Panc1 (cell line): ENCODE data around the gene HAND1. TPM values are rescaled to one million over a fixed set of nuclear protein-coding genes. Genes with fewer than 3 reads are reported as not detected.

ENCODE experiments used
- ATAC-seq: fragments of 200-7000 bp; cut with Tn5 transposase; 2 replicates; pipeline ENCODE4 v1.9.1; 2020; ENCODE audit warnings: mild to moderate bottlenecking, moderate library complexity
- BruUV-seq: library from RNA; stranded (reverse); fragments of 400-500 nt; replicated peaks from 2 replicates; lab custom pipeline; 2021; lab: Mats Ljungman, UMichigan
- CTCF ChIA-PET: fragments of 300-600 bp; sonication (Branson Sonifier 250); formaldehyde crosslinking; loops from one replicate; lab custom pipeline; 2022; ENCODE audit warnings: antibody characterized with exemption; lab: Charles Lee
- POLR2A ChIA-PET: fragments of 300-600 bp; sonication (Branson Sonifier 250); formaldehyde crosslinking; loops from one replicate; lab custom pipeline; 2022; ENCODE audit warnings: antibody characterized with exemption; lab: Charles Lee
- DNase-seq: peaks from one replicate; pipeline ENCODE4 v3.0.0-alpha.2; 2010; ENCODE audit warnings: low read depth, low spot score
- H3K27ac ChIP-seq: 2 replicates; pipeline ENCODE4 v1.5.1; 2011; ENCODE audit warnings: mild to moderate bottlenecking, low read length, inconsistent platforms
- H3K27me3 ChIP-seq: fragments of 200-500 bp; sonication (Bioruptor generic); 2 replicates; pipeline ENCODE4 v1.6.0; 2014; ENCODE audit warnings: low read length, inconsistent platforms; ENCODE audit not compliant: control insufficient read depth, insufficient read depth
- H3K36me3 ChIP-seq: fragments of 200-500 bp; sonication (Bioruptor generic); 2 replicates; pipeline ENCODE4 v1.5.1; 2014; ENCODE audit warnings: inconsistent platforms, mild to moderate bottlenecking, low read length, moderate library complexity; ENCODE audit not compliant: control insufficient read depth, insufficient read depth
- H3K4me1 ChIP-seq: 2 replicates; pipeline ENCODE4 v1.5.1; 2011; ENCODE audit warnings: inconsistent platforms, mild to moderate bottlenecking, low read length, moderate library complexity; ENCODE audit not compliant: control insufficient read depth, insufficient read depth
- H3K4me3 ChIP-seq, 2 experiments: 2 replicates each; pipeline ENCODE4 v1.5.1; 2011 to 2012; ENCODE audit warnings: low read depth in 2 of 2, low read length in 2 of 2, mild to moderate bottlenecking in 2 of 2, inconsistent platforms in 1 of 2, moderate library complexity in 1 of 2
- H3K9me3 ChIP-seq: fragments of 200-500 bp; sonication (Bioruptor generic); 2 replicates; pipeline ENCODE4 v1.5.1; 2014; ENCODE audit warnings: low read depth, mild to moderate bottlenecking, inconsistent platforms, low read length, moderate library complexity; ENCODE audit not compliant: control insufficient read depth, insufficient read depth
- POLR2AphosphoS5 ChIP-seq: IDR thresholded peaks from 2 replicates; pipeline ENCODE4 v1.6.1; 2012; ENCODE audit warnings: mild to moderate bottlenecking, low read depth, low read length, moderate library complexity
- SIN3A ChIP-seq: IDR thresholded peaks from 2 replicates; pipeline ENCODE4 v1.6.1; 2012; ENCODE audit warnings: low read depth, mild to moderate bottlenecking, low read length, moderate library complexity, borderline replicate concordance; ENCODE audit not compliant: insufficient read depth
- TCF7L2 ChIP-seq: IDR thresholded peaks from 2 replicates; pipeline ENCODE4 v1.6.1; 2011; ENCODE audit warnings: mild to moderate bottlenecking, low read depth, low read length, inconsistent platforms
- in situ Hi-C: cut with HindIII; loops from 2 replicates; pipeline ENCODE4 v1.10.0; 2016; ENCODE audit warnings: low sequenced_read_pairs, low pct_unique_long_range_greater_than_20kb
- intact Hi-C: fragments of 100-400 bp; cut with micrococcal nuclease; formaldehyde crosslinking; loops from one replicate; pipeline ENCODE4 v1.10.0; 2022; ENCODE audit not compliant: unreplicated experiment
- total RNA-seq: library from RNA; stranded (reverse); gene quantifications from one replicate; pipeline ENCODE4 v1.2.1, GENCODE V29; 2021; ENCODE audit not compliant: unreplicated experiment
- TF ChIP-seq, protein P1 (sequence below): fragments of 450-650 bp; IDR thresholded peaks from 2 replicates; pipeline ENCODE4 v1.5.1; 2017; ENCODE audit warnings: mild to moderate bottlenecking
- TF ChIP-seq, protein P2 (sequence below), 2 experiments: IDR thresholded peaks; 2 replicates each; pipeline ENCODE4 v1.6.1; 2011 to 2012; ENCODE audit warnings: low read depth in 2 of 2, control low read depth in 1 of 2, low read length in 1 of 2, mild to moderate bottlenecking in 1 of 2, moderate library complexity in 1 of 2; ENCODE audit not compliant: insufficient read depth in 1 of 2

HAND1 gene
- total RNA-seq, 1 experiment from 2014 or later: 0.10 TPM

DNA sequence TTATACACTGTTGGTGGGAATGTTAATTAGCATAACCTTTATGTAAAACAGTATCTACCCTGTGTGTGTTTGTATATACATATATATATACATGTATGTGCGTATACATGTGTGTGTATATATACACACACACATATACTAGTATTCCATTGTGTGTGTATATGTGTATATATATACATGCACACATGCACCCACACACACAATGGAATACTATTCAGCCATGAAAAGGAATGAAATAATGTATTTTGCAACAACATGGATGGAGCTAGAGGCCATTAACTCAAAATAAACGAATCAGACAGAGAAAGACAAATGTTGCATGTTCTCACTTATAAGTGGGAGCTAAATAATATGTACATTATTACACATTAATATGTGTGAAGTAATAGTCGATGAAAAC lies 49.8 kb downstream of the HAND1 start:
- intact Hi-C loops: no loop called here
- TF ChIP-seq POLR2AphosphoS5 (no peak), SIN3A (no peak), TCF7L2 (no peak)
- TF ChIP-seq, protein P1, sequence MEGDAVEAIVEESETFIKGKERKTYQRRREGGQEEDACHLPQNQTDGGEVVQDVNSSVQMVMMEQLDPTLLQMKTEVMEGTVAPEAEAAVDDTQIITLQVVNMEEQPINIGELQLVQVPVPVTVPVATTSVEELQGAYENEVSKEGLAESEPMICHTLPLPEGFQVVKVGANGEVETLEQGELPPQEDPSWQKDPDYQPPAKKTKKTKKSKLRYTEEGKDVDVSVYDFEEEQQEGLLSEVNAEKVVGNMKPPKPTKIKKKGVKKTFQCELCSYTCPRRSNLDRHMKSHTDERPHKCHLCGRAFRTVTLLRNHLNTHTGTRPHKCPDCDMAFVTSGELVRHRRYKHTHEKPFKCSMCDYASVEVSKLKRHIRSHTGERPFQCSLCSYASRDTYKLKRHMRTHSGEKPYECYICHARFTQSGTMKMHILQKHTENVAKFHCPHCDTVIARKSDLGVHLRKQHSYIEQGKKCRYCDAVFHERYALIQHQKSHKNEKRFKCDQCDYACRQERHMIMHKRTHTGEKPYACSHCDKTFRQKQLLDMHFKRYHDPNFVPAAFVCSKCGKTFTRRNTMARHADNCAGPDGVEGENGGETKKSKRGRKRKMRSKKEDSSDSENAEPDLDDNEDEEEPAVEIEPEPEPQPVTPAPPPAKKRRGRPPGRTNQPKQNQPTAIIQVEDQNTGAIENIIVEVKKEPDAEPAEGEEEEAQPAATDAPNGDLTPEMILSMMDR: no peak
- TF ChIP-seq, protein P2, sequence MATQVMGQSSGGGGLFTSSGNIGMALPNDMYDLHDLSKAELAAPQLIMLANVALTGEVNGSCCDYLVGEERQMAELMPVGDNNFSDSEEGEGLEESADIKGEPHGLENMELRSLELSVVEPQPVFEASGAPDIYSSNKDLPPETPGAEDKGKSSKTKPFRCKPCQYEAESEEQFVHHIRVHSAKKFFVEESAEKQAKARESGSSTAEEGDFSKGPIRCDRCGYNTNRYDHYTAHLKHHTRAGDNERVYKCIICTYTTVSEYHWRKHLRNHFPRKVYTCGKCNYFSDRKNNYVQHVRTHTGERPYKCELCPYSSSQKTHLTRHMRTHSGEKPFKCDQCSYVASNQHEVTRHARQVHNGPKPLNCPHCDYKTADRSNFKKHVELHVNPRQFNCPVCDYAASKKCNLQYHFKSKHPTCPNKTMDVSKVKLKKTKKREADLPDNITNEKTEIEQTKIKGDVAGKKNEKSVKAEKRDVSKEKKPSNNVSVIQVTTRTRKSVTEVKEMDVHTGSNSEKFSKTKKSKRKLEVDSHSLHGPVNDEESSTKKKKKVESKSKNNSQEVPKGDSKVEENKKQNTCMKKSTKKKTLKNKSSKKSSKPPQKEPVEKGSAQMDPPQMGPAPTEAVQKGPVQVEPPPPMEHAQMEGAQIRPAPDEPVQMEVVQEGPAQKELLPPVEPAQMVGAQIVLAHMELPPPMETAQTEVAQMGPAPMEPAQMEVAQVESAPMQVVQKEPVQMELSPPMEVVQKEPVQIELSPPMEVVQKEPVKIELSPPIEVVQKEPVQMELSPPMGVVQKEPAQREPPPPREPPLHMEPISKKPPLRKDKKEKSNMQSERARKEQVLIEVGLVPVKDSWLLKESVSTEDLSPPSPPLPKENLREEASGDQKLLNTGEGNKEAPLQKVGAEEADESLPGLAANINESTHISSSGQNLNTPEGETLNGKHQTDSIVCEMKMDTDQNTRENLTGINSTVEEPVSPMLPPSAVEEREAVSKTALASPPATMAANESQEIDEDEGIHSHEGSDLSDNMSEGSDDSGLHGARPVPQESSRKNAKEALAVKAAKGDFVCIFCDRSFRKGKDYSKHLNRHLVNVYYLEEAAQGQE (IDR thresholded peaks at IDR 0.05; ENCODE audit: insufficient read depth in 1 of 2, low read depth in 2 of 2, low read length in 1 of 2): no peak
- BruUV-seq: no TSS peak
- ChIA-PET CTCF (no interaction called here), POLR2A (no interaction called here)
- no peak overlapping the region for H3K4me3 ChIP-seq
- no peaks in the 10 kb centered on the region for H3K4me1 ChIP-seq
- DNase-seq (no peak), ATAC-seq (no peak)
- no peaks in the 10 kb centered on the region for H3K9me3 ChIP-seq
- no peaks in the 10 kb centered on the region for H3K27me3 ChIP-seq
- no peaks in the 10 kb centered on the region for H3K36me3 ChIP-seq
- no peak overlapping the region for H3K27ac ChIP-seq
- in situ Hi-C loops: no loop called here

Other genes starting within 250 kb of the HAND1 start
- gene SAP30L, start 32.2 kb downstream of the HAND1 start, total RNA-seq: 54.6 TPM